Common myeloid progenitor, CD34-positive (primary cell): ENCODE results near the gene PCDHGB2.
A peak's percentile ranks its signal among the peaks of the same experiment; 100 is the strongest.
"Not testable (repeated sequence)": the region's sequence is repeated elsewhere in the genome, so short reads cannot be mapped to it uniquely, and the experiment has no call there.

Experiments
- CTCF ChIA-PET: fragments of 350-600 bp; sonication (Branson Sonifier 250); formaldehyde crosslinking; loops from one replicate; lab custom pipeline; 2021; ENCODE audit warnings: antibody characterized with exemption; lab: Charles Lee
- POLR2A ChIA-PET: fragments of 350-600 bp; sonication (Branson Sonifier 250); formaldehyde crosslinking; loops from one replicate; lab custom pipeline; 2021; ENCODE audit warnings: antibody characterized with exemption; lab: Charles Lee
- DNase-seq, 3 donors: peaks; one replicate each; pipeline versions ENCODE4 v3.0.0 to v3.0.0-alpha.2; 2013
- H3K27ac ChIP-seq, 2 experiments: 1 replicate in 1 of 2; 2 replicates in 1 of 2; pipeline ENCODE4 v1.7.0; 2013; ENCODE audit warnings: inconsistent platforms in 2 of 2, low read length in 2 of 2, mild to moderate bottlenecking in 2 of 2, low read depth in 1 of 2, moderate library complexity in 1 of 2; ENCODE audit not compliant: severe bottlenecking in 2 of 2, insufficient read depth in 1 of 2, poor library complexity in 1 of 2
- H3K27me3 ChIP-seq, 5 experiments: replicated peaks in 2 of 5; 1 replicate in 3 of 5; 2 replicates in 2 of 5; pipeline versions ENCODE4 v1.6.1 to v1.7.0; 2013; ENCODE audit warnings: low read length in 4 of 5, mild to moderate bottlenecking in 2 of 5, moderate library complexity in 2 of 5, inconsistent platforms in 1 of 5; ENCODE audit not compliant: insufficient read depth in 5 of 5, control insufficient read depth in 4 of 5
- H3K36me3 ChIP-seq, 4 experiments: 1 replicate in 2 of 4; 2 replicates in 2 of 4; pipeline versions ENCODE4 v1.6.1 to v1.7.0; 2013; ENCODE audit warnings: low read length in 3 of 4, control low read depth in 1 of 4, mild to moderate bottlenecking in 1 of 4; ENCODE audit not compliant: control insufficient read depth in 4 of 4, insufficient read depth in 4 of 4
- H3K4me1 ChIP-seq, 4 experiments: 1 replicate in 3 of 4; 2 replicates in 1 of 4; pipeline versions ENCODE4 v1.6.1 to v1.7.1; 2013; ENCODE audit warnings: low read length in 3 of 4, mild to moderate bottlenecking in 3 of 4, control low read depth in 1 of 4, inconsistent platforms in 1 of 4, moderate library complexity in 1 of 4; ENCODE audit not compliant: control insufficient read depth in 4 of 4, insufficient read depth in 4 of 4; ENCODE audit errors: control extremely low read depth in 1 of 4
- H3K4me3 ChIP-seq, 7 experiments: 1 replicate in 4 of 7; 2 replicates in 3 of 7; pipeline versions ENCODE4 v1.5.1 to v1.7.0; 2013; ENCODE audit warnings: mild to moderate bottlenecking in 7 of 7, low read length in 6 of 7, moderate library complexity in 6 of 7, inconsistent platforms in 2 of 7, low read depth in 2 of 7, control low read depth in 1 of 7; ENCODE audit not compliant: insufficient read depth in 4 of 7, control insufficient read depth in 1 of 7; ENCODE audit errors: extremely low read depth in 1 of 7
- H3K9me3 ChIP-seq, 5 experiments: 1 replicate in 4 of 5; 2 replicates in 1 of 5; pipeline versions ENCODE4 v1.6.1 to v1.7.1; 2013; ENCODE audit warnings: low read length in 4 of 5, mild to moderate bottlenecking in 2 of 5, inconsistent platforms in 1 of 5, low read depth in 1 of 5, moderate library complexity in 1 of 5; ENCODE audit not compliant: control insufficient read depth in 4 of 5, insufficient read depth in 2 of 5; ENCODE audit errors: control extremely low read depth in 1 of 5
- WGBS: methylation state at CpG from one replicate; pipeline ENCODE4 v1.1.5; 2013; ENCODE audit not compliant: insufficient coverage; 5-methylcytosine and 5-hydroxymethylcytosine counted together

PCDHGB2 gene

GRCh38 chr5:141399555-141400258 is 39.9 kb downstream of the PCDHGB2 start:
- ChIA-PET CTCF (interaction anchor here (1.1 to 4.1 kb wide), 6 partner anchors 13 to 165 kb away, joined by 3 to 15 read pairs (median 4); partner anchors contain the start of genes PCDHGA10, PCDHGA11, PCDHGB3 and PCDHGB4), POLR2A (no interaction called here)
- H3K27me3 ChIP-seq: peaks cover 26 to 70% (median 32%) of the 10 kb centered on the region in 5 experiments

GRCh38 chr5:141402553-141403243 is 42.9 kb downstream of the PCDHGB2 start, which contains the start of gene PCDHGA9:
PCDHGA9 (plus strand) TSS chr5:141402778; CDS start chr5:141402953, 175 bp downstream.
- DNase-seq: peak in 2 of 3 donors; percentile 45 to 51
- CTCF ChIA-PET: interaction anchor here (0.7 to 1.2 kb wide), 4 partner anchors 14 to 161 kb away, joined by 3 to 5 read pairs (median 4); partner anchors contain the start of gene PCDHGB7
- H3K27me3 ChIP-seq: peaks cover 28 to 83% (median 37%) of the 10 kb centered on the region in 5 experiments
- no peak within 1 kb of the TSS for H3K27ac ChIP-seq
- no peaks in the 10 kb centered on the region for H3K4me1 ChIP-seq
- peaks cover 7 to 68% (median 50%) of the 10 kb centered on the region in 5 experiments for H3K9me3 ChIP-seq
- 19% methylated on average over 26 of the region's 27 CpGs for WGBS
- H3K36me3 ChIP-seq: no peaks in the 10 kb centered on the region
- H3K4me3 ChIP-seq: peak within 1 kb of the TSS in 3 of 7 experiments; percentile 7 to 42 (median 11)
- POLR2A ChIA-PET: no interaction called here

More at GRCh38 chr5:141399555-141400258, 39.9 kb downstream of the PCDHGB2 start:
- peaks cover 8 to 68% (median 54%) of the 10 kb centered on the region in 5 experiments for H3K9me3 ChIP-seq
- no peaks in the 10 kb centered on the region for H3K4me1 ChIP-seq
- H3K4me3 ChIP-seq: no peak overlapping the region
- DNase-seq: no peak
- H3K36me3 ChIP-seq: no peaks in the 10 kb centered on the region
- 25% methylated on average over 59 of the region's 61 CpGs for WGBS
- H3K27ac ChIP-seq: no peak overlapping the region

- H3K27me3 ChIP-seq: peaks cover 33 to 89% (median 40%) of the 10 kb centered on the region in 5 experiments
- CTCF ChIA-PET: interaction anchor here (0.7 to 1.2 kb wide), 4 partner anchors 14 to 161 kb away, joined by 3 to 5 read pairs (median 4); partner anchors contain the start of gene PCDHGB7
- H3K9me3 ChIP-seq: peaks cover 7 to 67% (median 53%) of the 10 kb centered on the region in 5 experiments
- DNase-seq: no peak
- no peaks in the 10 kb centered on the region for H3K36me3 ChIP-seq
- H3K4me3 ChIP-seq: no peak overlapping the region
- 21% methylated on average over 21 of the region's 22 CpGs for WGBS
- H3K27ac ChIP-seq: no peak overlapping the region
- POLR2A ChIA-PET: no interaction called here
- no peaks in the 10 kb centered on the region for H3K4me1 ChIP-seq
Observed at GRCh38 chr5:141403387-141403786, 43.6 kb downstream of the PCDHGB2 start.

GRCh38 chr5:141407790-141408505 is 48.2 kb downstream of the PCDHGB2 start, which contains the start of gene PCDHGB6:
PCDHGB6 (plus strand) TSS chr5:141408021; CDS start chr5:141408203, 182 bp downstream.
- Histone ChIP-seq H3K4me3 (peak within 1 kb of the TSS in 6 of 7 experiments; percentile 23 to 75 (median 52)), H3K27me3 (peaks cover 31 to 89% (median 48%) of the 10 kb centered on the region in 5 experiments), H3K9me3 (peaks cover 7 to 54% (median 47%) of the 10 kb centered on the region in 5 experiments)
- WGBS: 9% methylated on average over 36 of the region's 51 CpGs
- H3K27ac ChIP-seq, H3K36me3 ChIP-seq, POLR2A ChIA-PET, H3K4me1 ChIP-seq: not testable (repeated sequence)
- peak; percentile 53 to 77 (median 73) for DNase-seq
- CTCF ChIA-PET: interaction anchor here (0.8 to 4.6 kb wide), 14 partner anchors 11 to 186 kb away, joined by 3 to 28 read pairs (median 4); partner anchors contain the start of genes PCDHGA12, PCDHGB3, PCDHGB5 and PCDHGC3

GRCh38 chr5:141409598-141410306 is 50.0 kb downstream of the PCDHGB2 start:
- CTCF ChIA-PET: no interaction called here
- peaks cover 0 to 11% (median 8%) of the 10 kb centered on the region in 4 experiments for H3K4me1 ChIP-seq
- POLR2A ChIA-PET: interaction anchor here (0.6 kb wide), 1 partner anchor 418 kb away, joined by 4 read pairs; no protein-coding TSS in a partner anchor
- peaks cover 7 to 46% (median 37%) of the 10 kb centered on the region in 5 experiments for H3K9me3 ChIP-seq
- no peak overlapping the region for H3K27ac ChIP-seq
- peaks cover 0 to 4% (median 0%) of the 10 kb centered on the region in 4 experiments for H3K36me3 ChIP-seq
- peaks cover 29 to 89% (median 47%) of the 10 kb centered on the region in 5 experiments for H3K27me3 ChIP-seq
- 29% methylated on average over 62 of the region's 64 CpGs for WGBS
- DNase-seq: peak in 2 of 3 donors; percentile 39 to 47
- H3K4me3 ChIP-seq: no peak overlapping the region

- ChIA-PET CTCF (interaction anchor here (1.2 to 7.4 kb wide), 4 partner anchors 112 to 147 kb away, joined by 3 to 77 read pairs (median 22); no protein-coding TSS in a partner anchor), POLR2A (no interaction called here)
- no peak for DNase-seq
- no peak overlapping the region for H3K4me3 ChIP-seq
- H3K36me3 ChIP-seq: peaks cover 0 to 4% (median 0%) of the 10 kb centered on the region in 4 experiments
- H3K9me3 ChIP-seq: peaks cover 7 to 47% (median 34%) of the 10 kb centered on the region in 5 experiments
- H3K27ac ChIP-seq: no peak overlapping the region
- peaks cover 0 to 12% (median 9%) of the 10 kb centered on the region in 4 experiments for H3K4me1 ChIP-seq
- peaks cover 28 to 89% (median 48%) of the 10 kb centered on the region in 5 experiments for H3K27me3 ChIP-seq
- 92% methylated on average over 2 of the region's 3 CpGs for WGBS
Observed at GRCh38 chr5:141411575-141411974, 51.8 kb downstream of the PCDHGB2 start.
